ENCODE measurements around the gene EPHX1. TPM values are rescaled to one million over a fixed set of nuclear protein-coding genes. Genes with fewer than 3 reads are reported as not detected.

The EPHX1 gene
- total RNA-seq, 4 donors from 2014 or later, result 30.3 to 72.8 (median 53.7) TPM

DNA sequence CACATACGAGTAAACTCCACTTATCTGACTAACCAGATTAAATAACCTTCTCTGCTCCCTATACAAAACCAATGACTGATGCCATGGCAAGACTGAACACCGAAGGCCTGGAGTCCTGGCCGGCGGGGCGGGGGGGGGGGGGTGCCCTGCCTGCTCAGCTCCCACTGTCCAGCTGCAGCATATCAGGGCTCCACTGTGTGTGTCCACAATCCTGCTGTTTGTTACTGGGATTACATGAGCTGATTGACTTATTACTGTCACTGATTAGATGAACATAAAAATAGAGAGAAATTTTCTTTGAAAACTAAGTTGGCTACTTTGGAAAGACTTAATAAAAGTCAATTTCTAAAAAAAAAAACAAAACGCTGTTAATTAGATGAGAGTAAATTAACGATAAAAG lies 47.3 kb downstream of the EPHX1 start:
- Histone ChIP-seq H3K27me3 (no peaks in the 10 kb centered on the region), H3K27ac (no peak overlapping the region), H3K36me3 (peaks cover 92% of the 10 kb centered on the region), H3K4me1 (no peaks in the 10 kb centered on the region), H3K4me3 (no peak overlapping the region), H3K9me3 (no peaks in the 10 kb centered on the region)
- no peak for DNase-seq (ENCODE audit: low spot score in 2 of 2)
- 59% methylated on average over 7 of the region's 7 CpGs for WGBS
- TF ChIP-seq EP300 (IDR thresholded peaks at IDR 0.05), result no peak
- TF ChIP-seq, protein P1, sequence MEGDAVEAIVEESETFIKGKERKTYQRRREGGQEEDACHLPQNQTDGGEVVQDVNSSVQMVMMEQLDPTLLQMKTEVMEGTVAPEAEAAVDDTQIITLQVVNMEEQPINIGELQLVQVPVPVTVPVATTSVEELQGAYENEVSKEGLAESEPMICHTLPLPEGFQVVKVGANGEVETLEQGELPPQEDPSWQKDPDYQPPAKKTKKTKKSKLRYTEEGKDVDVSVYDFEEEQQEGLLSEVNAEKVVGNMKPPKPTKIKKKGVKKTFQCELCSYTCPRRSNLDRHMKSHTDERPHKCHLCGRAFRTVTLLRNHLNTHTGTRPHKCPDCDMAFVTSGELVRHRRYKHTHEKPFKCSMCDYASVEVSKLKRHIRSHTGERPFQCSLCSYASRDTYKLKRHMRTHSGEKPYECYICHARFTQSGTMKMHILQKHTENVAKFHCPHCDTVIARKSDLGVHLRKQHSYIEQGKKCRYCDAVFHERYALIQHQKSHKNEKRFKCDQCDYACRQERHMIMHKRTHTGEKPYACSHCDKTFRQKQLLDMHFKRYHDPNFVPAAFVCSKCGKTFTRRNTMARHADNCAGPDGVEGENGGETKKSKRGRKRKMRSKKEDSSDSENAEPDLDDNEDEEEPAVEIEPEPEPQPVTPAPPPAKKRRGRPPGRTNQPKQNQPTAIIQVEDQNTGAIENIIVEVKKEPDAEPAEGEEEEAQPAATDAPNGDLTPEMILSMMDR (IDR thresholded peaks at IDR 0.05), result no peak

DNA sequence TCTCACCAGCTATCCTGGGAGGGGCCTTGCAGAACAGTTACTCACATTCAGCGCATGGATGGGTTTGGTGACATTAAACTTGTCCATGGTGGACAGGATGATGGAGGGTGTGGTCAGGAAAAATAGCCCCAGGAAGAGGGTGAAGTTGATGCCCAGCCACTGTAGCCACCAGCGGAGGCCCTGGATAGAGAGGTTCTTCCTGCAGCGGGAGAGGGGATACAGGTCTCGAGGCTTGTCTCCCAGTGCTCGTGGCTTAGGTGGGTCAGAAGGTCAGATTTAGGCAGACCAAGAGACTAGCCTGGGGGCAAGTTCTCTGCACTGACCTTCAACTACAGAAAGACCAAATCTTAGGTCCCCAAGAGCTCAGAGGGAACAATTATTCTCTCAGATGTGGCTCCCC lies 49.2 kb downstream of the EPHX1 start:
- Histone ChIP-seq H3K4me1 (no peaks in the 10 kb centered on the region), H3K9me3 (no peaks in the 10 kb centered on the region), H3K4me3 (no peak overlapping the region), H3K27me3 (no peaks in the 10 kb centered on the region), H3K27ac (no peak overlapping the region), H3K36me3 (peaks cover 92% of the 10 kb centered on the region)
- TF ChIP-seq EP300 (IDR thresholded peaks at IDR 0.05) (no peak), POLR2A (IDR thresholded peaks at IDR 0.05) (no peak), POLR2AphosphoS5 (IDR thresholded peaks at IDR 0.05) (no peak)
- DNase-seq (ENCODE audit: low spot score in 2 of 2), result no peak
- WGBS, result 95% methylated on average over 2 of the region's 5 CpGs

DNA sequence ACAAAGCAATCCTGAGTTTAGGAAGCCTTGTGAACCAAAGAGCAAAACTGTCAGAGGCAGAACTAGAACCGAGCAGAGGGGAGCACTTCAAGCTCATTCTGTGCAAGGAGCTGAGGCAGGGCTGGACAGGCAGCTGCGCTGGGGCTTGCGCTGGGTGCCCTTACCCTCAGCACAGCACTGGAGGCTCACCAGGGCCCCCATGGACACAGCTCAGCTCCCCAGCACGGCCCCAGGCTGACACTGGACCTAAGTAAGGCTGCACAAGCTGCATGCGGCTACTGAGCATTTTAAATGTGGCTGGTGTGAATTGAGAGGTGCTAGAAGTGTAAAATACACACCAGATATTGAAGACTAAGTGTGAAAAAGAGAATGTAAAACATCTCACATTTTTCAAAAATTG lies 50.2 kb downstream of the EPHX1 start:
- WGBS, result 91% methylated on average over 5 of the region's 5 CpGs
- H3K27ac ChIP-seq, result no peak overlapping the region
- no peaks in the 10 kb centered on the region for H3K4me1 ChIP-seq
- TF ChIP-seq, protein P1 (IDR thresholded peaks at IDR 0.05), result no peak
- TF ChIP-seq POLR2AphosphoS5 (IDR thresholded peaks at IDR 0.05) (no peak), EP300 (IDR thresholded peaks at IDR 0.05) (no peak), POLR2A (IDR thresholded peaks at IDR 0.05) (no peak)
- no peaks in the 10 kb centered on the region for H3K9me3 ChIP-seq
- peaks cover 92% of the 10 kb centered on the region for H3K36me3 ChIP-seq
- no peaks in the 10 kb centered on the region for H3K27me3 ChIP-seq
- no peak for DNase-seq (ENCODE audit: low spot score in 2 of 2)
- H3K4me3 ChIP-seq, result no peak overlapping the region

DNA sequence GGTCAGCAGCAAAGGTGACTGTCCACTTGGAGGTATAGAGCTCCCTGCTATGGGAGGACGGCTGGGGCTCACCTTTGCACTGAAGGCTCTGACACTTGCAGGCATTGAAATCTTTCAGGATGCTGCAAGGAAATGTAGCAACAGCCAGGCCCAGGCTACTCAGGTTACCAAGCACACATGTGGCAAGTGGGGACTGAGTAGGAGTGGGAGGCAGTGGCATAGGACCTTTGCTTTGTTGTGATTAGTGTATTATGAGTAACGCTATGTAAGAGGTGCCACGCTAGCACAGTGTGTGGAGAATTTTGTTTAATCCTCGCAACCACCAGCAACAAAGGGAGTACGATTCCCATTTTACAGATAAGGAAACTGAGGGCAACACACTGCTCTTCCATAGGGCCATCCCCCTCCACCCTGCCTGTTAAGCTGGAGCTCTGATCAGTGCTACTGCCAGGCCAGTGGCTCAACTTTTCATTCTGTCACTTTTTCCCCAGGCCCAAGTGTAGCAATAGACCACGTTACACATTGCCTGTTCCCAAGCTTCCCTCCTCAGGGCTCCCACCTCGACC lies 51.0 kb downstream of the EPHX1 start:
- Histone ChIP-seq H3K27ac (no peak overlapping the region), H3K4me1 (no peaks in the 10 kb centered on the region), H3K4me3 (no peak overlapping the region), H3K27me3 (no peaks in the 10 kb centered on the region), H3K36me3 (peaks cover 94% of the 10 kb centered on the region), H3K9me3 (no peaks in the 10 kb centered on the region)
- no peak for TF ChIP-seq EP300 (IDR thresholded peaks at IDR 0.05)
- TF ChIP-seq POLR2AphosphoS5 (IDR thresholded peaks at IDR 0.05), result no peak
- TF ChIP-seq, protein P1 (IDR thresholded peaks at IDR 0.05), result no peak
- no peak for TF ChIP-seq POLR2A (IDR thresholded peaks at IDR 0.05)
- no peak for DNase-seq (ENCODE audit: low spot score in 2 of 2)
- WGBS, result 95% methylated on average over 6 of the region's 7 CpGs

DNA sequence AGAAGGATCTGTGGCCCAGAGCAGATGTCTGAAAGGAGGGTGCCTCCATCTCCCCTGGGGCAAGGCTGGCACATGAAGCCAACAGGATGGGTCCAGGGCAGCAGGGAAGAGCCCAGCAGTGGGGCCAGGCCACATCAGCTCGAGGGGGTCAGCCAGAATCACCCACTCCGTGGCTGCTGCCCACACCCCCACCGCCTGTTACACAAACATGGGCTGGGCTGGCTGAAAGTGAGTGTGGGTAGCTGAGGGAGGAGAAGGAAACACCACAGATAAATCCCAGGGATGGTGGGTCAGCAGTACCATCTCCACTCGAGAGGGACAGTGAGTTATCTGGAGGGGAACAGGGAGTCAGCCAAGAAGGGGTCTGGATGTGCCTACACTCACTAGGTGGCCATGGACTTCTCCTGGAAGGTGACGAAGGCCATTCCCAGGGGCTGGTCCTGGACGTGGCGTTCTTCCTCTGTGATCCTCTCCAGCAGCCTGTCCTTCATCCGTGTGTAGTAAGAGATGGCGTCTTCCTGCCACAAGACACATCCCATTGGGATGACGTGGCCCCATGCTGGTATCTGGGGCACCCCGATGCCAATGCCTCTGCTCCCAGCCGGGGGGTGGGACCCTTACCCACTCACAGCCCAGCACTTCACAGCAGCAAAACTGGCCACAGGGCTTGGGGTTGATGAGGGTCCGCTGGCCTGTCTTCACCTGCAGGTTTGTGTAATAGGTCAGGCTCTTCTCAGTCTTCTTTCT lies 52.1 kb downstream of the EPHX1 start:
- peaks cover 97% of the 10 kb centered on the region for H3K36me3 ChIP-seq
- DNase-seq (ENCODE audit: low spot score in 2 of 2), result no peak
- H3K4me3 ChIP-seq, result no peak overlapping the region
- H3K27ac ChIP-seq, result no peak overlapping the region
- WGBS, result 90% methylated on average over 5 of the region's 13 CpGs
- TF ChIP-seq POLR2AphosphoS5 (IDR thresholded peaks at IDR 0.05), result no peak
- TF ChIP-seq POLR2A (IDR thresholded peaks at IDR 0.05), result no peak
- TF ChIP-seq EP300 (IDR thresholded peaks at IDR 0.05), result no peak
- TF ChIP-seq, protein P1 (IDR thresholded peaks at IDR 0.05), result no peak
- no peaks in the 10 kb centered on the region for H3K4me1 ChIP-seq
- no peaks in the 10 kb centered on the region for H3K27me3 ChIP-seq
- H3K9me3 ChIP-seq, result no peaks in the 10 kb centered on the region

All from suprapubic skin (tissue), 4 donors.